Adrenal gland (tissue), 5 donors: Measurements from ENCODE around the gene ZCWPW2.

Experiments used
- CTCF ChIP-seq, 6 experiments: fragments of 450-650 bp in 4 of 6; fragments of 200-600 bp in 2 of 6; sonication (generic) in 1 of 6; IDR thresholded peaks; 1 replicate in 5 of 6; 2 replicates in 1 of 6; pipeline versions ENCODE4 v1.5.1 to v1.8.0; 2016 to 2021; ENCODE audit warnings: antibody characterized with exemption in 6 of 6, mild to moderate bottlenecking in 2 of 6, moderate library complexity in 1 of 6
- POLR2A ChIP-seq, 2 donors: fragments of 450-650 bp; IDR thresholded peaks; one replicate each; pipeline ENCODE4 v1.6.1; 2017; ENCODE audit warnings: antibody characterized with exemption in 2 of 2, mild to moderate bottlenecking in 2 of 2, moderate library complexity in 1 of 2
- donor health status: DM: no; HTN: no; CAD: no.

GRCh38 chr3:28335246-28335645 lies 13.3 kb upstream of the ZCWPW2 start:
- no peak for TF ChIP-seq POLR2A (IDR thresholded peaks at IDR 0.05)
- no peak for TF ChIP-seq CTCF (IDR thresholded peaks at IDR 0.05)
